HG03039 (cell line): ENCODE results near the gene CYGB.

Source experiments
- ATAC-seq: cut with Tn5 transposase; IDR thresholded peaks from one replicate; pipeline ENCODE4 v1.9.1; 2021; ENCODE audit warnings: mild to moderate bottlenecking, moderate library complexity; ENCODE audit not compliant: unreplicated experiment

The CYGB gene

GRCh38 chr17:76502341-76503211, 34.9 kb downstream of the CYGB start:
- no peak for ATAC-seq

- no peak for ATAC-seq
These were observed 35.6 kb downstream of the CYGB start for GRCh38 chr17:76501827-76502307.

GRCh38 chr17:76501018-76501826, 36.3 kb downstream of the CYGB start, which contains the start of gene RHBDF2:
RHBDF2 (minus strand) TSS chr17:76501423; CDS start chr17:76481524, 19,899 bp downstream.
- ATAC-seq = peak; percentile 63

- no peak for ATAC-seq
These were observed 36.8 kb downstream of the CYGB start for GRCh38 chr17:76500747-76501017.

GRCh38 chr17:76500074-76500746, 37.3 kb downstream of the CYGB start:
- ATAC-seq = no peak

GRCh38 chr17:76499267-76499667, 38.2 kb downstream of the CYGB start:
- ATAC-seq = no peak

GRCh38 chr17:76498876-76499251, 38.6 kb downstream of the CYGB start:
- no peak for ATAC-seq

GRCh38 chr17:76497979-76498875, 39.3 kb downstream of the CYGB start:
- no peak for ATAC-seq

- no peak for ATAC-seq
These were observed 39.9 kb downstream of the CYGB start for GRCh38 chr17:76497699-76497978.

GRCh38 chr17:76496464-76496863, 41.0 kb downstream of the CYGB start:
- no peak for ATAC-seq

GRCh38 chr17:76495663-76496400, 41.7 kb downstream of the CYGB start:
- no peak for ATAC-seq

GRCh38 chr17:76493505-76494167, 43.9 kb downstream of the CYGB start:
- ATAC-seq = no peak

- no peak for ATAC-seq
These were observed 44.5 kb downstream of the CYGB start for GRCh38 chr17:76492989-76493501.

- no peak for ATAC-seq
These were observed 45.2 kb downstream of the CYGB start for GRCh38 chr17:76492123-76492988.

- ATAC-seq = no peak
These were observed 46.0 kb downstream of the CYGB start for GRCh38 chr17:76491271-76492122.

GRCh38 chr17:76490112-76490710, 47.3 kb downstream of the CYGB start:
- ATAC-seq = no peak
